Gastrocnemius medialis (tissue), 4 donors: ENCODE measurements around the gene NEURL2. TPM values are rescaled to one million over a fixed set of nuclear protein-coding genes. Genes with fewer than 3 reads are reported as not detected.
A peak's percentile ranks its signal among the peaks of the same experiment; 100 is the strongest.

Experiments used
- ATAC-seq, 2 donors: fragments of 150-250 bp; one replicate each; pipeline ENCODE4 v1.9.1; 2016
- DNase-seq, 2 donors: peaks; one replicate each; pipeline ENCODE4 v3.0.0-alpha.2; 2019
- H3K27ac ChIP-seq, 4 donors: fragments of 200-600 bp; sonication (generic); 1 replicate in 1 of 4; 2 replicates in 3 of 4; pipeline ENCODE4 v1.5.1; 2016 to 2018; ENCODE audit warnings: mild to moderate bottlenecking in 2 of 4, moderate library complexity in 1 of 4
- H3K27me3 ChIP-seq, 3 donors: fragments of 200-600 bp; sonication (generic) in 2 of 3; 1 replicate in 1 of 3; 2 replicates in 2 of 3; pipeline versions ENCODE4 v1.5.1 to v1.6.0; 2016 to 2019; ENCODE audit warnings: mild to moderate bottlenecking in 1 of 3, moderate library complexity in 1 of 3
- H3K36me3 ChIP-seq, 2 donors: fragments of 200-600 bp; sonication (generic) in 1 of 2; one replicate each; pipeline ENCODE4 v1.5.1; 2017 to 2018
- H3K4me1 ChIP-seq, 2 donors: fragments of 200-600 bp; sonication (generic) in 1 of 2; one replicate each; pipeline ENCODE4 v1.5.1; 2016 to 2017; ENCODE audit warnings: mild to moderate bottlenecking in 2 of 2
- H3K4me3 ChIP-seq, 4 donors: fragments of 200-600 bp; sonication (generic) in 3 of 4; 1 replicate in 1 of 4; 2 replicates in 3 of 4; pipeline ENCODE4 v1.5.1; 2016 to 2019; ENCODE audit warnings: mild to moderate bottlenecking in 2 of 4
- H3K9me3 ChIP-seq, 3 donors: fragments of 200-600 bp; sonication (generic) in 2 of 3; 1 replicate in 1 of 3; 2 replicates in 2 of 3; pipeline ENCODE4 v1.5.1; 2016 to 2019
- POLR2A ChIP-seq, 2 donors: fragments of 450-650 bp; IDR thresholded peaks; one replicate each; pipeline ENCODE4 v1.6.1; 2017; ENCODE audit warnings: antibody characterized with exemption in 2 of 2, mild to moderate bottlenecking in 2 of 2, moderate library complexity in 2 of 2
- in situ Hi-C, 4 donors: fragments of 200-750 bp; cut with MboI; loops; one replicate each; pipeline versions ENCODE4 v1.15.0 to v1.8.0; 2017; ENCODE audit warnings: low sequenced_read_pairs in 4 of 4
- intact Hi-C: fragments of 100-400 bp; cut with DNase I; formaldehyde crosslinking; loops from one replicate; pipeline ENCODE4 v1.15.1; 2023; ENCODE audit warnings: low total_unique reads
- total RNA-seq, 4 donors: library from RNA; depleted of rRNA; stranded (reverse); fragments of >200 nt; gene quantifications; one replicate each; pipeline versions ENCODE4 v1.1.0 to v1.2.3, GENCODE V29; 2016
- TF ChIP-seq, protein P1 (sequence below), 5 experiments: fragments of 450-650 bp in 3 of 5; fragments of 200-600 bp in 2 of 5; sonication (generic) in 2 of 5; IDR thresholded peaks in 4 of 5; conservative IDR thresholded peaks in 1 of 5; 1 replicate in 4 of 5; 2 replicates in 1 of 5; pipeline ENCODE4 v1.5.1; 2016 to 2019; ENCODE audit warnings: antibody characterized with exemption in 5 of 5, mild to moderate bottlenecking in 3 of 5, moderate library complexity in 3 of 5

Gene NEURL2
- total RNA-seq, 4 donors from 2014 or later: 4.9 to 24.1 (median 10.2) TPM

DNA sequence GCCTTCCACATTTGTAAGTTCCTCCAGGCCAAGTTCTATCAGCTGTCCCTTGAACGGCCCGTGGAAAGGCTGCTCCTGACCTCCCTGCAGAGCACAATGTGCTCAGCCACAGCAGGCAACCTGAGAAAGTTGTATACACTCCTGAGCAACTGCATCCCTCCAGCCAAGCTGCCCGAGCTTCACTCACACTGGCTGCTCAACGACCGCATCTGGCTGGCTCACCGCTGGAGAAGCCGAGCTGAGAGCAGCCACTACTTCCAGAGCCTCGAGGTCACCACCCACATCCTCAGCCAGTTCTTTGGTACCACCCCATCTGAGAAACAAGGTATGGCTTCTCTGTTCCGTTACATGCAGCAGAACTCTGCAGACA, 7.9 kb downstream of the NEURL2 start:
- no peak for DNase-seq
- peaks cover 9 to 13% of the 10 kb centered on the region in 2 donors for H3K4me1 ChIP-seq

DNA sequence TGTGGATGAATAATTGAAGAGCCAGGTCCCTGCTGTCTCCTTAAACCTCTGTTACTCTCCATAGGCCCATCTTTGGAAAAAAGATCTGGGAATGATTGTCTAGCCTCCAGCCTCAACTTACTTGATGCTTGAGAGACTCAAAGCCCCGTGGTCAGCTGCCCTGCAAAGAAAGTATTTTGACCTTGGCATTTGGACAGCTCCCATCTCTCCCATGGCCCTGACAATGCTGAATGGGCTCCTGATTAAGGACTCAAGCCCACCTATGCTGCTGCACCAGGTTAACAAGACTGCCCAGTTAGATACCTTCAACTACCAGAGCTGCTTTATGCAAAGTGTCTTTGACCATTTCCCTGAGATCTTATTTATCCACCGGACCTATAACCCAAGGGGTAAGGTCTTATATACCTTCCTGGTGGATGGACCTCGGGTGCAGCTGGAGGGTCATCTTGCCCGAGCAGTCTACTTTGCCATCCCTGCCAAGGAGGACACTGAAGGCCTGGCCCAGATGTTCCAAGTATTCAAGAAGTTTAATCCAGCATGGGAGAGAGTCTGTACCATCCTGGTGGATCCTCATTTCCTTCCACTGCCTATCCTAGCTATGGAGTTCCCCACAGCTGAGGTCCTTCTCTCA, 8.4 kb downstream of the NEURL2 start:
- H3K9me3 ChIP-seq: no peaks in the 10 kb centered on the region
- peak overlapping the region in 1 of 4 donors; percentile 95 for H3K27ac ChIP-seq
- TF ChIP-seq POLR2A (IDR thresholded peaks at IDR 0.05): no peak
- TF ChIP-seq, protein P1, sequence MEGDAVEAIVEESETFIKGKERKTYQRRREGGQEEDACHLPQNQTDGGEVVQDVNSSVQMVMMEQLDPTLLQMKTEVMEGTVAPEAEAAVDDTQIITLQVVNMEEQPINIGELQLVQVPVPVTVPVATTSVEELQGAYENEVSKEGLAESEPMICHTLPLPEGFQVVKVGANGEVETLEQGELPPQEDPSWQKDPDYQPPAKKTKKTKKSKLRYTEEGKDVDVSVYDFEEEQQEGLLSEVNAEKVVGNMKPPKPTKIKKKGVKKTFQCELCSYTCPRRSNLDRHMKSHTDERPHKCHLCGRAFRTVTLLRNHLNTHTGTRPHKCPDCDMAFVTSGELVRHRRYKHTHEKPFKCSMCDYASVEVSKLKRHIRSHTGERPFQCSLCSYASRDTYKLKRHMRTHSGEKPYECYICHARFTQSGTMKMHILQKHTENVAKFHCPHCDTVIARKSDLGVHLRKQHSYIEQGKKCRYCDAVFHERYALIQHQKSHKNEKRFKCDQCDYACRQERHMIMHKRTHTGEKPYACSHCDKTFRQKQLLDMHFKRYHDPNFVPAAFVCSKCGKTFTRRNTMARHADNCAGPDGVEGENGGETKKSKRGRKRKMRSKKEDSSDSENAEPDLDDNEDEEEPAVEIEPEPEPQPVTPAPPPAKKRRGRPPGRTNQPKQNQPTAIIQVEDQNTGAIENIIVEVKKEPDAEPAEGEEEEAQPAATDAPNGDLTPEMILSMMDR (IDR thresholded peaks at IDR 0.05 in 4 of 5, conservative IDR thresholded peaks at IDR 0.05 in 1 of 5): no peak
- DNase-seq (no peak), ATAC-seq (no peak)
- H3K4me3 ChIP-seq: no peak overlapping the region
- H3K36me3 ChIP-seq: peaks cover 0 to 34% of the 10 kb centered on the region in 2 donors
- intact Hi-C loops (loop anchor here (2.0 kb wide), 1 partner anchor 52 kb away; the partner anchor contains the start of gene PCIF1), in situ Hi-C loops (loop anchor here in 1 of 4 donors (10.0 kb wide), 1 partner anchor 88 kb away; the partner anchor contains the start of genes DNTTIP1 and WFDC3)
- H3K27me3 ChIP-seq: no peaks in the 10 kb centered on the region
- H3K4me1 ChIP-seq: peaks cover 9 to 13% of the 10 kb centered on the region in 2 donors

More for the DNA sequence above, 7.9 kb downstream of the NEURL2 start:
- in situ Hi-C loops: loop anchor here in 1 of 4 donors (10.0 kb wide), 1 partner anchor 88 kb away; the partner anchor contains the start of genes DNTTIP1 and WFDC3
- intact Hi-C loops: loop anchor here (2.0 kb wide), 1 partner anchor 52 kb away; the partner anchor contains the start of gene PCIF1
- no peak for TF ChIP-seq POLR2A (IDR thresholded peaks at IDR 0.05)
- TF ChIP-seq, protein P1 (IDR thresholded peaks at IDR 0.05 in 4 of 5, conservative IDR thresholded peaks at IDR 0.05 in 1 of 5): no peak
- Histone ChIP-seq H3K9me3 (no peaks in the 10 kb centered on the region), H3K36me3 (peaks cover 0 to 29% of the 10 kb centered on the region in 2 donors), H3K27me3 (no peaks in the 10 kb centered on the region), H3K27ac (peak overlapping the region in 1 of 4 donors; percentile 95), H3K4me3 (no peak overlapping the region)
- ATAC-seq: no peak

DNA sequence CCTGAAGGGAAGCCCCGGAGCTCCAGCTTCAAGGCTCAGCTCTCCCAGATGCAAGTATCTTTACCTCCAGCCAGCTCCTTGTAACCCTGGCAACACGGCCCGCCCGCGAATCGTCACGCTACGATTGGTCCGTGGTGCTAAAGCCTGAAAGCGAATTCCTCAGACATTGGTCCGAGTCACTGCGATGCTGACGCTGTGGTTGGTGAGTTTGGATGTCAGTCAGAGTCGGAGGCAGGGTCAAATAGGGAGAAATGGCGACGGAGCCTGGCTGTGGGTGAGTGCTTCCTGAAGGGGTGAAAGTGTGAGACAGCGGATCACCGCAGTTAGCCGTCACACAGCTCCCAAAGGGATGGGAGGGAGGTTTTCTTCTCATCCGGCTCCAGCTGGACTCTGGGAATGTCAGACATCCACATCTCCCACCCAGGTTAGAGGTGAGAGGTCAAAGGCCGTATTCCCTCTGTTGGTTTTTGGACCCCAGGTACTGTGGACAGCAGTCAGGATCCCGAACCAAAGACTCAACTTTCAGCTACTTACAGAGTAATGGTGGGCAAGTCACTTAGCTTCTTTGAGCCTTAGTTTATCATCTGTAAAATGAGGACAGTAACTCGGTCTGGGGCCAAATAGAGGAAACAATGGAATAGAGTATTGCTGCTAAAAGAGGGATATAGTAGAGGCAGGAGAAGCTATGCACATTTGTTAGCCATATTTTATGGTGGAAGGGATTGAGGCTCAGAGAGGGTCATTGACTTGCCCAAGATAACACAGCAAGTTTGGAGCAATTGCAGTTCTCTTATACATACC, 9.8 kb downstream of the NEURL2 start, which contains the start of gene ZSWIM1:
Gene ZSWIM1, plus strand, starts transcription at position 240 of the 801 bp plus-strand sequence. CDS start 1,366 bp downstream, outside the sequence.
- peak within 1 kb of the TSS; percentile 87 to 95 (median 92) for H3K27ac ChIP-seq
- TF ChIP-seq, protein P1 (IDR thresholded peaks at IDR 0.05 in 4 of 5, conservative IDR thresholded peaks at IDR 0.05 in 1 of 5): no peak
- TF ChIP-seq POLR2A (IDR thresholded peaks at IDR 0.05): peak in 1 of 2 donors; percentile 45
- no peaks in the 10 kb centered on the region for H3K27me3 ChIP-seq
- DNase-seq: peak; percentile 98 to 99
- ATAC-seq: peak; percentile 100
- H3K9me3 ChIP-seq: no peaks in the 10 kb centered on the region
- peak within 1 kb of the TSS; percentile 67 to 70 (median 68) for H3K4me3 ChIP-seq
- H3K4me1 ChIP-seq: peaks cover 9 to 13% of the 10 kb centered on the region in 2 donors
- intact Hi-C loops (loop anchor here (1.0 to 2.0 kb wide), 3 partner anchors 24 to 90 kb away; partner anchors contain the start of genes ACOT8 and ZSWIM3), in situ Hi-C loops (loop anchor here in 1 of 4 donors (10.0 kb wide), 1 partner anchor 86 kb away; the partner anchor contains the start of genes DNTTIP1 and WFDC3)
- peaks cover 0 to 32% of the 10 kb centered on the region in 2 donors for H3K36me3 ChIP-seq

DNA sequence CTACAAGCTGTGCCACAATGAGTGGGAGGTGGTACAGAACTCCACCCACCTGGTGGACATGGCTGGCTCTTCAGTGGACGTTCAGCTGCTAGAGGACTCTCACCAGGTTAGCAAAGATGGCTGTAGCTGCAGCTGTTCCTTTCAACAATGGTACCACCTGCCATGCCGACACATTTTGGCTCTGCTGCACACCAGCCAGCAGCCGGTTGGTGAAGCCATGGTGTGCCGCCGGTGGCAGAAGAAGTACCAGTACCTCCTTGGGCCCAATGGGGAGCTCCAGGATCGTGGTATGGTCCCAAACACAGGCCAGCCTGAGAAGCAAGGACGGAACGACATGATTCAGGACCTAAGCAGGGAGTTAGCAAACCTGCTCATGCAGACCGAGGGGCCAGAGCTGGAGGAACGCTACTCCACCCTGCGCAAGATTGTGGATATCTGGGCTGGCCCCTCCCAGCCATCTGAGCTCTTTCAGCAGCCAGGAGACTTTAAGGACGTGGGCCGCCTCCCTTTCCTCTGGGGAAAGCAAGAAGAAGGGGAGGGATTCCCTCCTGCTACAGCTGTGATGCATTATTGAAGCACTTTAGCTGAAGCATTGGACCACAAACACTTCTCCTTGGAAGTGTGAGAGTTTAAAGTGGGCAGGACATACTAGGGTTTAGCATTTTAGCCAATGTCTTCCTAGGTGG, 12.8 kb downstream of the NEURL2 start:
- H3K27ac ChIP-seq: no peak overlapping the region
- DNase-seq: no peak
- H3K4me3 ChIP-seq: no peak overlapping the region
- TF ChIP-seq, protein P1 (IDR thresholded peaks at IDR 0.05 in 4 of 5, conservative IDR thresholded peaks at IDR 0.05 in 1 of 5): no peak
- no peak for TF ChIP-seq POLR2A (IDR thresholded peaks at IDR 0.05)
- H3K9me3 ChIP-seq: no peaks in the 10 kb centered on the region
- H3K4me1 ChIP-seq: peaks cover 9 to 13% of the 10 kb centered on the region in 2 donors
- intact Hi-C loops: no loop called here
- peaks cover 0 to 25% of the 10 kb centered on the region in 2 donors for H3K36me3 ChIP-seq
- no peak for ATAC-seq
- in situ Hi-C loops: no loop called here
- H3K27me3 ChIP-seq: no peaks in the 10 kb centered on the region
